Stimulated activated naive B cell treated with anti-CD40 and anti-IgM and Interleukin-4, amounts not matched to agents 10 μg/mL and 1 μg/mL and 100 μg/mL, for 72 hours (primary cell): ENCODE data around the gene BRIX1.

Experiments
- ATAC-seq, 2 donors: fragments of 150-1000 bp; cut with Tn5 transposase; replicated peaks; 2 replicates each; pipeline ENCODE4 v1.10.0; 2021; ENCODE audit warnings: moderate library complexity in 1 of 2
- DNase-seq: peaks from one replicate; pipeline ENCODE4 v3.0.0; 2021
- H3K27ac Mint-ChIP-seq: one replicate; pipeline ENCODE4 v1.8.0; 2022; ENCODE audit warnings: mild to moderate bottlenecking, mixed read lengths
- H3K27me3 Mint-ChIP-seq, 2 donors: one replicate each; pipeline ENCODE4 v1.8.0; 2022; ENCODE audit warnings: mixed read lengths in 2 of 2
- H3K36me3 Mint-ChIP-seq, 2 donors: one replicate each; pipeline ENCODE4 v1.8.0; 2022; ENCODE audit warnings: mixed read lengths in 2 of 2, mild to moderate bottlenecking in 1 of 2
- H3K4me1 Mint-ChIP-seq, 2 donors: one replicate each; pipeline ENCODE4 v1.8.0; 2022; ENCODE audit warnings: mixed read lengths in 2 of 2, mild to moderate bottlenecking in 1 of 2
- H3K4me3 Mint-ChIP-seq, 2 donors: one replicate each; pipeline ENCODE4 v1.8.0; 2022; ENCODE audit warnings: mild to moderate bottlenecking in 2 of 2, mixed read lengths in 2 of 2, moderate library complexity in 1 of 2
- H3K9me3 Mint-ChIP-seq, 2 donors: one replicate each; pipeline ENCODE4 v1.8.0; 2022; ENCODE audit warnings: mixed read lengths in 2 of 2, mild to moderate bottlenecking in 1 of 2

BRIX1 gene

GRCh38 chr5:34923694-34924461 lies 8.4 kb downstream of the BRIX1 start:
- peak overlapping the region; percentile 6 for H3K27ac Mint-ChIP-seq
- no peaks in the 10 kb centered on the region for H3K27me3 Mint-ChIP-seq
- H3K4me3 Mint-ChIP-seq = no peak overlapping the region
- H3K4me1 Mint-ChIP-seq = peaks cover 2 to 5% of the 10 kb centered on the region in 2 donors
- peak; percentile 84 to 85 for ATAC-seq
- no peaks in the 10 kb centered on the region for H3K9me3 Mint-ChIP-seq
- no peak for DNase-seq
- peaks cover 20 to 27% of the 10 kb centered on the region in 2 donors for H3K36me3 Mint-ChIP-seq

DNA sequence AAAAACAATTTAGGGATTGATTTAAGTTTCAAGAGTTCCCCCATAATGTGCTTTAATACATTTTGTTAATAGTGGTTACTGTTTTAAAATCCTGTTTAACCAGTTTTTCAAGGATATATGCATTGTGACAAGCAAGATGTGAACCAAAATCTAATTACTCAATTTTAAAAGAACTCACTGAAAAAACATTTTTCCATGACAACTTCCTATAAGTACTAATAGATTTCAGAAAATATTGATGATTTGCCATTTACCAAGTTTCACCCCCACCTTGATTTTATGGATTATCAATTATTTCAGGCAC lies 8.9 kb downstream of the BRIX1 start:
- H3K27me3 Mint-ChIP-seq = no peaks in the 10 kb centered on the region
- H3K9me3 Mint-ChIP-seq = no peaks in the 10 kb centered on the region
- ATAC-seq = no peak
- no peak for DNase-seq
- H3K36me3 Mint-ChIP-seq = peaks cover 23 to 27% of the 10 kb centered on the region in 2 donors
- H3K4me1 Mint-ChIP-seq = peaks cover 5 to 10% of the 10 kb centered on the region in 2 donors
- H3K27ac Mint-ChIP-seq = no peak overlapping the region
- no peak overlapping the region for H3K4me3 Mint-ChIP-seq

GRCh38 chr5:34926318-34926888 lies 10.9 kb downstream of the BRIX1 start:
- Mint-ChIP-seq H3K27ac (no peak overlapping the region), H3K4me1 (peaks cover 12 to 18% of the 10 kb centered on the region in 2 donors), H3K27me3 (no peaks in the 10 kb centered on the region), H3K36me3 (peaks cover 21% of the 10 kb centered on the region in 2 donors), H3K9me3 (no peaks in the 10 kb centered on the region), H3K4me3 (no peak overlapping the region)
- DNase-seq (no peak), ATAC-seq (no peak)

GRCh38 chr5:34927785-34928184 lies 12.3 kb downstream of the BRIX1 start:
- no peaks in the 10 kb centered on the region for H3K27me3 Mint-ChIP-seq
- H3K4me3 Mint-ChIP-seq = no peak overlapping the region
- DNase-seq = no peak
- no peak for ATAC-seq
- peaks cover 17 to 20% of the 10 kb centered on the region in 2 donors for H3K36me3 Mint-ChIP-seq
- H3K4me1 Mint-ChIP-seq = peaks cover 14 to 21% of the 10 kb centered on the region in 2 donors
- peak overlapping the region; percentile 67 for H3K27ac Mint-ChIP-seq
- H3K9me3 Mint-ChIP-seq = no peaks in the 10 kb centered on the region

DNA sequence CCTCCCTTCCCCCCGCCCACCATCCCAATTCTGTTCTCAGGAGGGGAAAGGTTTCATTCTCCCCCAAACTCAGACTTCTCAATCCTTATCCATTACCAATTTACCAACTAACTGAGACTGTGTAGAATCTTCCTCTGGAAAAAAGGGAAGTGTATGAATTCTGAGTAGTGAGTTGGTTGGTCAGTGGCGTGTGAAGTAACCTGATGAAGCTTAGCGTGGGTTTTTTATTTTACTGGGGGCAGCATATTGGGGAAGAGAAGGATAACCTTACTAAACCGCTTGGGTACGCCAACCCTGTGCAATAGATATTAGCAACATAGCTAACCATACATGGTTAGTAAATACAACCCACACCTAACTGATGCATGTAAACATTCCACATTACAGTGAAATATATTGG lies 12.8 kb downstream of the BRIX1 start:
- DNase-seq = no peak
- ATAC-seq = no peak
- no peak overlapping the region for H3K27ac Mint-ChIP-seq
- H3K36me3 Mint-ChIP-seq = peaks cover 16 to 19% of the 10 kb centered on the region in 2 donors
- H3K4me1 Mint-ChIP-seq = peaks cover 14 to 21% of the 10 kb centered on the region in 2 donors
- no peak overlapping the region for H3K4me3 Mint-ChIP-seq
- no peaks in the 10 kb centered on the region for H3K27me3 Mint-ChIP-seq
- H3K9me3 Mint-ChIP-seq = no peaks in the 10 kb centered on the region

DNA sequence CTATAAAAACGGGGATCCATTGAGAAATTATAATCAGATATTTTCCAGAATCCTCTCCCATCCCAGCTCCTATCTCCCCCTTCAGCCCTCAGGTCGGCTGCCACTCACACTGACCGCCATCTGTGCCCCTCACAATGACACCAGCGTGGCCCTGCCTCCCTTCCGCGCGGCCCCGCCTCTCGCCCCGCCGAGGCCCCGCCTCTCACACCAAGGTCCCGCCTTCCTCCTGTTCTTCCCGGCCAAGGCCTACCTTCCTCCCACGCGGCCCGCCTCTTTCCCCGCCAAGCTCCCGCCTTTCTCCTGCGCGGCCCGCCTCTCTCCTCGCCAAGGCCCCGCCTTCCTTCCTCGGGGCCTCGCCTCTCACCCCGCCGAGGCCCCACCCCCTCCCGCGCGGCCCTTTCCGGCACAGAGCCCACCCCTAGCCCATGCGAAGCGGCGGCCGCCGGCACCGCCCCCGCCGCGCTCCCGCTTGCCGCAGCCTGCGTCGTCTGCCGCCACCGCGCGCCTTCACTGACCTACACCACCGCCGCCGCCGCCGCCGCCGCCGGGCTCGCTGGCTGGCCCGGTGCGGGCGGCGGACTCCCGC lies 13.7 kb downstream of the BRIX1 start, which contains the start of gene DNAJC21:
TSS of gene DNAJC21 (plus strand) at position 426 of the 586 bp plus-strand sequence. CDS start 261 bp downstream, outside the sequence.
- Mint-ChIP-seq H3K27me3 (no peaks in the 10 kb centered on the region), H3K36me3 (peaks cover 16 to 20% of the 10 kb centered on the region in 2 donors), H3K9me3 (no peaks in the 10 kb centered on the region), H3K4me1 (peaks cover 20 to 27% of the 10 kb centered on the region in 2 donors), H3K27ac (peak within 1 kb of the TSS; percentile 98), H3K4me3 (peak within 1 kb of the TSS; percentile 98 to 99)
- peak; percentile 98 for DNase-seq
- peak; percentile 88 to 89 for ATAC-seq

GRCh38 chr5:34929720-34930461 lies 14.4 kb downstream of the BRIX1 start:
- H3K4me3 Mint-ChIP-seq = peak overlapping the region; percentile 98 to 99
- peaks cover 15 to 17% of the 10 kb centered on the region in 2 donors for H3K36me3 Mint-ChIP-seq
- no peaks in the 10 kb centered on the region for H3K27me3 Mint-ChIP-seq
- peak; percentile 83 to 86 for ATAC-seq
- peak overlapping the region; percentile 98 for H3K27ac Mint-ChIP-seq
- no peaks in the 10 kb centered on the region for H3K9me3 Mint-ChIP-seq
- DNase-seq = peak; percentile 76
- H3K4me1 Mint-ChIP-seq = peaks cover 20 to 27% of the 10 kb centered on the region in 2 donors

DNA sequence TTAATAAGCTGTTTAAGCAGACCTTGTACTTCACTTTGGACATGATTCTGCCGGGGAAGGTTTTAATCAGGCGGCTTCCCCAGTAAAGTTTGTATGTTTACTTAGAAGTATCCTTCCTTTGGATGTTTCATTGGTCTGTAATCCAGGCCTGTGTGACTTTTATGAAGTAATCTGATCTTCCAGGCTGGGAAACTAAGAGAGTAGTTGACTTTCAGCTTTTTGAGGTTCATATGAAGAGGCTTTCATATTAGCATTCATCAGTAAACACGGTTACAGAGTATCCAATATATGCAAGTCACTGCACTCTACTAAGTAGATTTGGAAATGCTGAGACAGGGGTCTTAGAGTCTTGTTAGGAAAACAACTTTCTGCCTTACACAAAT lies 14.9 kb downstream of the BRIX1 start:
- Mint-ChIP-seq H3K27me3 (no peaks in the 10 kb centered on the region), H3K36me3 (peaks cover 14% of the 10 kb centered on the region in 2 donors), H3K4me1 (peaks cover 20 to 27% of the 10 kb centered on the region in 2 donors), H3K27ac (peak overlapping the region; percentile 98), H3K4me3 (peak overlapping the region; percentile 98 to 99), H3K9me3 (no peaks in the 10 kb centered on the region)
- DNase-seq (no peak), ATAC-seq (no peak)

- no peak overlapping the region for H3K27ac Mint-ChIP-seq
- peaks cover 13 to 14% of the 10 kb centered on the region in 2 donors for H3K36me3 Mint-ChIP-seq
Observed at GRCh38 chr5:34930870-34931269, 15.4 kb downstream of the BRIX1 start.

GRCh38 chr5:34932947-34933346 lies 17.4 kb downstream of the BRIX1 start:
- H3K9me3 Mint-ChIP-seq = no peaks in the 10 kb centered on the region
- no peak overlapping the region for H3K4me3 Mint-ChIP-seq
- ATAC-seq = no peak
- no peak for DNase-seq
- H3K27me3 Mint-ChIP-seq = no peaks in the 10 kb centered on the region
- H3K4me1 Mint-ChIP-seq = peaks cover 20 to 27% of the 10 kb centered on the region in 2 donors
- H3K27ac Mint-ChIP-seq = no peak overlapping the region
- peaks cover 14 to 22% of the 10 kb centered on the region in 2 donors for H3K36me3 Mint-ChIP-seq

More at GRCh38 chr5:34930870-34931269, 15.4 kb downstream of the BRIX1 start:
- no peak for ATAC-seq
- H3K9me3 Mint-ChIP-seq = no peaks in the 10 kb centered on the region
- H3K4me3 Mint-ChIP-seq = peak overlapping the region; percentile 98 to 99
- no peak for DNase-seq
- H3K27me3 Mint-ChIP-seq = no peaks in the 10 kb centered on the region
- H3K4me1 Mint-ChIP-seq = peaks cover 20 to 27% of the 10 kb centered on the region in 2 donors

DNA sequence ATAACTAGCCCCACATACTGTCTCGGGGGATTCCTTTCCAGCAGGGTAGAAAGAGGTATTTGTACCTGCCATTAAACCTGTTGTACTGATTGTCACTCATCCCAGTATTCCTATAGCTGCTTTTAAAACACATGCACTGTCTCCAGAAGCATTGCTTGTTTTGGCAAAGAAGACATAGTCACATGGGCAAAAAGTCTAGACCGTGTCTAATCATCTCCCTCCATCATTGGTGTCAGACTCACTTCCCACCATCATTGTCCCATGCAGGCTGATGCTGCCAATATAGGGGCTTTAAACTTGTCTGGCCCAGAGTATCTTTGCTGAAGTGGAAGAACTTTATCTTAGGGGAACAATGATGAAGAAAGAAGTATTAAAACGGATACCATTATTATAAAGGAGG lies 26.4 kb downstream of the BRIX1 start:
- no peak overlapping the region for H3K27ac Mint-ChIP-seq
- ATAC-seq = no peak

DNA sequence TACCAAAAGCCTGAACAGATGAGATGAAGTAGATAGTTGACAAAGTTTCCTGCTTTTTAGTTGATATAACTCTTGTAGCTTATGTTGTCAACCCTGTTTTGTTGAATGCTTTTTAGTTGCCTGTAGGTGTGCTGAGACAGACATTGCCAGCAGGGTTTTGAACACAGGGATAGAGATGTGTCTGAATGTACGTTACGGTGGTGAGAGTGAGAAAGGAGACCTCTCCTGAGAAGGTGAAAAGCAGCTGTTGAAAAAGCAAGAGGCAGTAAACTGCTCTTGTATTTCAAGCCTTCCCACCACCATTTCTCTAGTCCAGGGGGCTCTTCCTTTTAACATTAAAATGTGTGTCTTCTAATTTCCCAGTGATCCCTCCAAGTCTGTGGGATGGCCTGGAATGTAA lies 28.5 kb downstream of the BRIX1 start:
- Mint-ChIP-seq H3K4me1 (no peaks in the 10 kb centered on the region), H3K36me3 (peaks cover 32 to 52% of the 10 kb centered on the region in 2 donors), H3K27me3 (no peaks in the 10 kb centered on the region), H3K27ac (no peak overlapping the region), H3K4me3 (no peak overlapping the region), H3K9me3 (no peaks in the 10 kb centered on the region)
- no peak for DNase-seq
- no peak for ATAC-seq

More for the DNA sequence above, 26.4 kb downstream of the BRIX1 start:
- Mint-ChIP-seq H3K36me3 (peaks cover 32 to 44% of the 10 kb centered on the region in 2 donors), H3K4me3 (no peak overlapping the region), H3K4me1 (no peaks in the 10 kb centered on the region), H3K27me3 (no peaks in the 10 kb centered on the region), H3K9me3 (no peaks in the 10 kb centered on the region)
- no peak for DNase-seq

- no peak overlapping the region for H3K4me3 Mint-ChIP-seq
Observed at GRCh38 chr5:34944460-34945047, 29.0 kb downstream of the BRIX1 start.

GRCh38 chr5:34957321-34957720 lies 41.8 kb downstream of the BRIX1 start:
- Mint-ChIP-seq H3K4me3 (no peak overlapping the region), H3K9me3 (no peaks in the 10 kb centered on the region), H3K27ac (no peak overlapping the region), H3K27me3 (no peaks in the 10 kb centered on the region), H3K4me1 (peaks cover 12 to 18% of the 10 kb centered on the region in 2 donors), H3K36me3 (peaks cover 17 to 18% of the 10 kb centered on the region in 2 donors)
- DNase-seq (no peak), ATAC-seq (no peak)

More at GRCh38 chr5:34944460-34945047, 29.0 kb downstream of the BRIX1 start:
- Mint-ChIP-seq H3K27me3 (no peaks in the 10 kb centered on the region), H3K4me1 (no peaks in the 10 kb centered on the region), H3K27ac (no peak overlapping the region), H3K36me3 (peaks cover 34 to 55% of the 10 kb centered on the region in 2 donors), H3K9me3 (no peaks in the 10 kb centered on the region)
- DNase-seq (no peak), ATAC-seq (no peak)
